DLD1 (cell line): ENCODE results near the gene TMEM273.

ENCODE experiments used
- in situ Hi-C: cut with HindIII; loops from 2 replicates; pipeline ENCODE4 v1.10.0; 2017; ENCODE audit warnings: low sequenced_read_pairs

The TMEM273 gene

DNA sequence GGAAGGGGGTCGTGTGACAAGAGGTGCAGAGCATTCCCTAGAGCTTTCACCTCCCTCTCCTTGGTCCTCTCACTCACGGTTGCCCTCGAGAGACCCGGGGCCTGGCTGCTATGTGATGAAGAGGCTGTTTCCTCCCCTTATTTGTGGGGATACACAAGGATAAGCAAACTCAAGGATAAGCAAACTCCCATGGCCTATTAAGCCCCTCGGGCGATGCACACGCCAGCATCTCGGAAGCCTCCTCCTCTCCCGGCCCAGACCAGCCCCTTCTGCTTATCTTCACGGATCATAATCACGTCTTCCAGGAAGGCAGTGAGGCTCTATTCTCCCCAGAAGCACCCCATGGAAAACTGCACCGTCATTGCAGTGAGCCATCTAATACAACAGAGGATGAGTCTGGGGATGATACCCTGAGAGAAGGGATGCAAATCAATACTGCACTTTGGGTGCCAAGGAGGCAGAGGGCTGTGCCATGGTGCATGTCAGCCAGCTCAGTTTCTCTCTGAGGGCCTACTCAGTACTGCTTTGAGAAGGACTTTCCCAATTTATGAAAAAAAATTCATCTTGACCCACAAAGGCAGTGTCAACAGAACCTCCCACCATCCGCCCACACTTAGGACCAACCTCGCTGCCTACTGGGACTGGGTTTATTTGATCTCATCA is 22.2 kb downstream of the TMEM273 start:
- in situ Hi-C loops: no loop called here

DNA sequence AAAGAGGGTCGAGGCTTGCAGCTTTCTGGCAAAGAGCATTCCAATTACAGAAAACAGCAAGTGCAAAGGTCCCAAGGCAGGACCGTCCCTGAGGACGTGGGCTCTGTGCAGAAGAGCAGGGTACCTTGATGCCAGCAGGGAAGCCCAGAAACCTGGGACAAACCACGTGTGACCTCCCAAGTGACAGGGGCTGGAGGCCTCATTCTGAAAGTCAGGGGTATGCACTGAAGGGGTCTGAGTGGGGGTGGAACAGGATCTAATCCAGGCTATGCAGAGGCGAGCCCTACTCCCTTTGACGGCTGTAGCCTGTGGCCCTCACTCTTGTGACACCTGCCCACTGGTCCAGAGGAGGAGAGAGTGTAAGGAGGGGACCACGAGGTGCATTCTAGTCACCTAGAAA is 22.9 kb downstream of the TMEM273 start:
- in situ Hi-C loops: no loop called here

DNA sequence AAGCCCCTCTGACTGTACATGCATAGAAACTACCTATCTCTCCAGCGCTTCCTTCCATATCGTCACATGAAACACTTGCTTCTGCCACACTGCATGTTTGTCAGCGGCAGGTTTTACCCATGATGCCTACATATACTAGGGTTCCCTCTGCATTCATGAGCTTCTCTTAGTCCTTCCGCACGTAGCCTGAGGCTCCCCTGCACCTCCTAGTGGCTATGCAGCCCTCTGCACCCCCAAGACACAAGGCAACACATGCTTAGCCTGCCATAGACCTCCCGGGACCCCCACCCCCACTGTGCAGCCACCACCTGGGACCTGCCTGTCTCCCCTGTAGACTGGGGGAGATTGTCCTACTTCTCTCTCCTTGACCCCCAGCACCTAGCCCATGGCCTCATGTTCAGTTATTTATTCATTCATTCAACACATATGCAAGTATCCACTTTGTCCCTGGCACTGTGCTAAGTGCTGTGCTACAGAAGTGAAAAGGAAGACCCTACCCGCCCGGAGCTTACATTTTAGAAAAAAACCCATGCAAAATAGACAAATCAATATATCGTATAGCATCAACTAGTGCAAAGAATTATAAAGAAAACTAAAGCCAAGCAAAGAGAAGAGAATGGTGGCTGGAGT is 23.5 kb downstream of the TMEM273 start:
- in situ Hi-C loops: no loop called here

DNA sequence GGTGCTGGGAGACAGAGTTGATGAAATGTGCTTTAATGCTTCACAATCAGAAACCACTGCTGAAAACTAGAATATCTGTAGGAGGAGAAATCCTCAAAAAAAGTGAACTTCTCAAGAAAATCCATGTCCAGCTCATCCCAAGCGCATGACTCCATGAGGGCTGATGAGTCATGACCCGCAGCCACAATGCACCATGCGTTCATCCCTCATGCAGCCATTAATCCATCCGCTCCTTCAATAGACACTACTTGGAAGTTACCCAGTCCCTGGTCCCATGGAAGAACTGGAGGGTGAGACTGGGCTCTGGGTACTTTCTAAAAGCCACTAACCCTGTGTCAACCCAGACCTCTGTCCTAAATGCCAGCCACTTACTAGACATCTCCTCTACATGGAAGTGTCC is 24.4 kb downstream of the TMEM273 start:
- in situ Hi-C loops: no loop called here

DNA sequence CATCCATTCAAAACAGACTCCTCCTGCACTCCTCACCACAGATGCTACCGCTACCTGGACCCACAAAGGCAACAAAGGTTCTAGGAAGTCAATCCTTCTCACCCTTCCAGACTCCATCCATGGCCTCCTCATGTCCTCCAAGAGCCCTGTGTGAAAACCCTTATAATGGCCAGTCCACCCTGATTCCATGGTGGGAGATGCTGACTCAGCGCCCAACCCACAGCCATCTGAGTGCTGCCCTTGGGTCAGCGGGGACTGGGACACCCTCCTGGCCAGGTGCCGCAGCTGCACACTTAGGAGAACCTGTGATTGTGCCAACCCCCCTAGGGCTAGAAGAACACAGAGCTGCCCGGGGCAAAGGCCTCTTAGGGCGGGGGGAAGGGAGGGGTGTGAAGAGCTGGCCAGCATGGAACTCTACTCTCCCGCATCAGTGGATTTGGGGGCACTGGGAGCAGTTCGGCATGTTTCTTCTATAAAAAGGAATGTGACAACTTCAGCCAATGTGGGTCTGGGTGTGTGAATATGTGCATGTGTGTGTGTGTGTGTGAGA is 25.4 kb downstream of the TMEM273 start:
- in situ Hi-C loops: no loop called here

DNA sequence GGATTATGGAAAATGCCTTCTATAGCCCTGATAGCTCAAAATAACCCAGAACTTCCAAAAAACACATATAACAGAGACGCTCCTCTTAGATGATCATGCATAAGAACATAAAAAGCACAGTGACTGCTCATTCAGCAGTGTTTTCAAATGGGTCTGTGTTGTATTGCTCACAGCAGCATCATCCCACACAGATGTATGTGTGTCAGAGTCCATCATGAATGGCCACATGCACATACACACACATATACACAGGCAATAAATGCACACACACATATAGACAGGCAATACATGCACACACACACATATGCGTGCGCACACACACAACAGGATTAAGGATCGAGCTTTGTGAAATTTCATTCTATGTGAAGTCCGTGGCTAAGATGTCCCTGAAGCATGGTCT is 26.1 kb downstream of the TMEM273 start:
- in situ Hi-C loops: no loop called here

DNA sequence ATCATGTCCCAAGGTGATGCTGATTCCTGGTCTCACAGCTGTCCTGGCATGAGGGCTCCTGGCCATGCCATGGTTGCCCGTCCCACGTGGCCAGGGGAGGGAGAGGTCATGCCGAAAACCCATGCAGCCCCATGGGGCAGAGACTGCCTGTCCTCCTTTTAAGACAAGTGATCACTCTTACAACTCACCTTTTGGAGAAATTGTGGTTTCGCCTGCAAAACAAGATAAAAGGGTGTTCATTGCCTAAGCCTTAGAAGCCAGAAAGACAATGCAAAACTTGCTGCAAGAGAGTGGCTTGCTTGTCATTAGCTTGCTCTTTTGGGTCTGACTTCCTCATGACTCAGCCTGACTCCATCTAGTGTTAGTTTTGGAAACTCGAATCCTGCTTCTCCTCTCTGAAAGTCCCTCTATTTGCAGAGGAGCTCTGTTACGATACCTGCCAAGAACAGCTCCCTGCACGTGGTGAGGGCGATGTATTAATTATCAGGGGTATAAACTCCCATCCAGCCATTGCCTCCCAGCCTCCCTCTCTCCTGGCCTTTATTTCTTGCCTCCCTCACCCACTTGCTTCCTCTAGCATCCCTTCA is 26.7 kb downstream of the TMEM273 start:
- in situ Hi-C loops: no loop called here

DNA sequence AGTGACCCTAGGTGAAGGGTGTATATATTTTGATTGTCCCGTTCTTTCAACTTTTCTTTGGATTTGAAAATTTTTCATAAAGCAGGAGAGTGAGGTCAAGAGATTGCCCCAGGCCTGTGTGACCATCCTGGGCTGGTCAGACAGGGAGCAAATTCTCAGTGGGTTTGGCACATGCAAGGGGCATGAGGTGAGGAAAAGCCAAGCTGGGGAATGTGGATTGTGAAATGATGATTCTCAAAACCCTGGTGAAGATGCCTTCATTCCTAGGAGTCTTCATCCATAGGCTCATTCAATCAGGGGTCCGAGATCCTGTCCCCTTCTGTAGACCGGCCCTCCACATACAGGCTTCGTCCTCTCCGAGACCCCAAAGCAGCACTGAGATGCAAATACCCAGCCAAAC is 27.4 kb downstream of the TMEM273 start:
- in situ Hi-C loops: no loop called here

DNA sequence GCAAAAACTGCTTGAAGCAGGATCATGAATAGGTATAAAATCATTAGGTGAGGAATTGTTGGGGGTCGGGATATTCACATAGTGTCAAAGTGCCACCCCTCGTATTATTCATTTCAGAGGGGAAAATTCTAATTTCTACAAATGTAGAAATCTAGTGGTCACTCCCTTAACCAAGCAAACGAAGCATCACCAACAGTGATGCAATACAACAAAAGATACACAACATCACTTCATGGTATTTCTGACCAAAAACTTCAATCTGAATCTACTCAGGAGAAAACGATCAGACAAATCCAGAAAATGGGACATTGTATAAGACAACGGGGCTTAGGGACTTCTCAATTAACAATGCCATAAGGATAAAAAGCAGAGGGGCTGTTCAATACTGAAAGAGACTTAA is 28.1 kb downstream of the TMEM273 start:
- in situ Hi-C loops: no loop called here

DNA sequence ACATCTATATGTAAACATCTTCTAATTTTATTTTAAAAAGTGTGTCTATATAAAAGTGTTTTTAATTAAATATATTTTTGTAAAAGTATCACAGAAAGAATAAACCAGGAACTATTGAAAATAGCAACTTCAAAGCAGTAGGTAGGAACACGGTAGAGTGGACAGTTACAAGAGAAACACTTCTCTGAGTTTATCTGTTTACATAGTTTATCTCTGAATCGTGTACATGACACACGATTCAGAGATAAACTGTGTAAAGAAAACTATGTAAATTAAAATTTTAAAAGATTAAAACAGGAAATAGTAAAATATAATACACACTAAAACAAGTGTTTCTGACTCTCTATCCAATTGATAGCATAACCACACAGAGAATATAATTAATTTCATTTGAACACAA is 29.3 kb downstream of the TMEM273 start:
- in situ Hi-C loops: no loop called here

DNA sequence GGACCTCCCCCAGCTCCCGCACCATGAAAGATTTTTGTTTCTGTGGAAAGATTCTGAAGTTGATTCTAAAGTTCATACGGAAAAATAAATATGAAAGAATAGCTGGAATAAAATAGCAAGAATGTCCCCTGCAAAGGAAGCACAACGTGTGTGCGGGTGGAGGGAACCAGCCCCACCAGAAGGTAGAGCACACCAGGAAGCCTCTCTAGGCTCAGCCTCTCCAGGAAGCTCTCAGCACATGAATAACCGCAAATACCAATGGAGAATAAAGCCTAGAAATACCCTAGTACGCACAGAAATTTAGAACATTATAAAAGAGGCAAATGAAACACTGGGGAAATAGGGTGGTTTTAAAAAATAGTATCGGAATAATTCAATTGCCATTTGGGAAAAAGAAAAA is 29.8 kb downstream of the TMEM273 start:
- in situ Hi-C loops: no loop called here

DNA sequence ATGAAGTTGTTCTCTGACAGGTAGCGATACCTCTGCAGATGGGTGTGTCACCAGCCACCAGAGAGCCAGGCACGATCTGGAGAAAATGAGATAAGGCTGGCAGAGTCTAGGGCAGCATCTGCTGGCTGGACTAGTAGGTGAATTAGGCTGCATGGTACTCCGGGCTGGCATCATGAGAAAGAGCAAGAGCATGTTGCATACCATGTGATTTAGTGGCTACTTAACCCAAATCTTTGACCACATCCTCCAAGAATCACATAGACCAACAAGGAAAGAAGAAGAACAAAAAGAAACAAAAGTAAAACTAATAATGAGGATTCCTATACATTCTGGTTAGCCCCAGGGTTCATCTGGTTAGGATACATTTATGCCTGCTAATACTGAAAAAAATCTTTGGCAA is 31.0 kb downstream of the TMEM273 start:
- in situ Hi-C loops: no loop called here

DNA sequence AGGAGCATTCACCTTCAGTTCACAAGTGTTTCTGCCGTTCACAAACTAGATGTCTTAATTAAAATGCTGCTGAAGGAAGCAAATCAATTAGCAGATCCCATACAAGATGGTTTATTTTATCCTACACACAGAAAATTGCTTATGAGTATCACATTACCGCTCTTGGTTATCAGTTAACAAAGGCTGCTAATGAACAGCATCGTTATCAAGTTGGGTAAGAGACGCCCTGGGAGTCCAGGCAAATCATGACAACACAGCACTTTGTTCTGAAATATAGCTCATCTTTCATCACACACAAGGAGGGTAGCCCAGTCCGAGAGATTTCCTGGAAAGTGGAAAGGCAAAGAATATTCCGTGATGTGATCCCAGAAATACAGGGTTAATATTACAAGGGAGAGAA is 33.5 kb downstream of the TMEM273 start:
- in situ Hi-C loops: no loop called here

DNA sequence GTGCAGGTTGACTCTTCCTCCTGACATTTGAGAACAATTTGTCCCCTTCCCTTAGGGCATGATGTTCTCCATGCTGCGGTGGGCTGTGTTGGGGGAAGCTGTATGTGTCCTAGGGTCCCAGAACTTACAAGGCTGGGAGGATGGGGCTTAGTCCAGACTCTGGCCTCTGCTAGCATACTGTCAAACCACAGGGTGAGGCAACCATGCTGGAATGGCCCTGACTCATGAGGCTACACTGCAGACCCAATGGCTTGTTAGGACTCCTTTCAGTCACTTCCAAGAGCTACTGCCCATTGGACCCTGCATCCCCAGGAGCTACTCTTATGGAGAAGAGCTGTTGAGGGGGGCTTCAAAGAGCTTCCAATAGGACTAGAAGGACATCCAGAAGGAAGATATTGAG is 34.2 kb downstream of the TMEM273 start:
- in situ Hi-C loops: no loop called here

DNA sequence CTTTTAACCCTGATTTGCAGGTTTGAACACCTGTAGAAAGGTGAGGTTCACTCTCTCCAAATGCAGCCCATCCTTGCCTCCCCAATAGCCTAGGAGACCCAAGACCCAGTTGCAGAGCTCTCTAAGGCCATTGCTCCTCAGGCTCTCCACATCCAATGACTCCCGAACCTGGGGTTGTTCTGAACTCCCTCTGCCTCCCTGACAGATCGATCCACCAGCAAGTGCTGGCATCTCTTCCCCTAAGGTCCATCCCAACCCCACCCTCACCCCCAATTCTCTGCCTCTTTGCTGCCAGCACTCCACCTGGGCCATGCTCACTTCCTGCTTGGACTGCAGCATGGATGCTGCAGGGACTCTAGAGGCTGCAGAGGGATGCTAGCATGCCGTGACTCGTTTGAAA is 35.1 kb downstream of the TMEM273 start:
- in situ Hi-C loops: no loop called here

DNA sequence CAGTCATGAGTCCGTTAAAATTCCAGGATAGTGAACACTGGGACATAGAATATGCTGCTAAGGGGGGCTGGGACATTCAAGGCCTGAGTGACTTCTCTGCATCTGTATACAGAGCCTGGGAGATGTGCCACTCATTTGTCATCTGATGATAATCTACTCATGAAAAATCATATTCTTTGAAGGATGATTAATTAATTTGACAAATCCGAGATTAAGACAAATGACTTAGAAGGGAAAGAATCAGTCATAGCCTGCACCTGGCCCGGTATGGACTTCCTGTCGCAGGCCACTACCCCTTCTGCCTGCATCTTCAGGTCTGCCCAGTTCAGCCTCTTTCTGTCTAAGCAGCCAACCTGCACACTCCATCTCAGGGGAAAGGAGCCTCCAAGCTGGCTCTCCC is 35.5 kb downstream of the TMEM273 start:
- in situ Hi-C loops: no loop called here

DNA sequence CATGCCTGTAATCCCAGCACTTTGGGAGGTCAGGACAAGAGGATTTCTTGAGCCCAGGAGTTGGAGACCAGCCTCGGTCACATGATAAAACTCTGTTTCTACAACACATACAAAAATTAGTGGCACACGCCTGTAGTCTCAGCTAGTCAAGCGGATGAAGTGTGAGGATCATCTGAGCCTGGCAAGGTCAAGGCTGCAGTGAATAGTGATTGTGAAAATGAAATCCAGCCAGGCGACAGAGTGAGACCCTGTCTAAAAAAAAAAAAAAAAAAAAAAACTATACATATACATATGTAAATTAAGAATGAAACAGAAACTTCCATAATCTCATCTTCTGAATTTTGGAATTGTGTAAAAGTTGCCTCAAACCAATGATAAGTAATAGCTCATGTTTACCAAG is 36.2 kb downstream of the TMEM273 start:
- in situ Hi-C loops: no loop called here

DNA sequence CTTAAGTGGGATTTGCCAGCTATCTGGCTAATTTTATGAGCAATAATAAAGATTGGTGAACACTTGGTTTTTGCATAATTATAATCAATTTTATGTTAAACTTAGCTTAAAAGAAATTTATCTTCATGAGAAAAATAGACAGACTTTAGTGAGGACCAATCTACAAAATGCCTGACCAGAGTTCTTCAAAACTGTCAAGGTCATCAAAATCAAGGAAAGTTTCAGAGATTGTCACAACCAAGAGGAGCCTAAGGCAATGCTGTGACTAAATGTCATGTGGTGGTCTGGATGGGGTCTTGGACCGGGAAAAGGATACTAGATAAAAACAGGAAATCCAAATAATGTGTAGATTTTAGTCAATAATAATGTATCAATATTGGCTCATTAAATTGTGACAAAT is 36.7 kb downstream of the TMEM273 start:
- in situ Hi-C loops: no loop called here

DNA sequence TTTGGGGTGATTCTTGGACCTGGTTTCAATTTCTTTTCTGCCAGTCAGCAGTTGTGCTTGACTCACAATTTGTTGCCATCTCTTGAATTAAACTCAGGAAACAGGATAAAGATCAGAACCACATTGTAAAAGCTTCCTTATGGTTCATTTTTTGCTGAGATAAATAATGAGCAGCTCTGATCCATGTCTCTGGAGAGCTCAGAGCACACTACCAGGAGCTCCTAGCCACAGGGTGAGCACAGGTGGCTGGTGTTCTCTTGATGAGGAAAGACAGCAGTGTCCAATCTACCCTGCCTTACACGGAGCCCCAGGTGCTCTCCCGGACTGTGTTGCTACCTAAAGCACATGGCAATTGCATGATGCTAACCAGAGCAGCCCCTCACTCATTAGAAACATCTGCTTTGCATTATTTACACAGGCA is 37.2 kb downstream of the TMEM273 start:
- in situ Hi-C loops: no loop called here

DNA sequence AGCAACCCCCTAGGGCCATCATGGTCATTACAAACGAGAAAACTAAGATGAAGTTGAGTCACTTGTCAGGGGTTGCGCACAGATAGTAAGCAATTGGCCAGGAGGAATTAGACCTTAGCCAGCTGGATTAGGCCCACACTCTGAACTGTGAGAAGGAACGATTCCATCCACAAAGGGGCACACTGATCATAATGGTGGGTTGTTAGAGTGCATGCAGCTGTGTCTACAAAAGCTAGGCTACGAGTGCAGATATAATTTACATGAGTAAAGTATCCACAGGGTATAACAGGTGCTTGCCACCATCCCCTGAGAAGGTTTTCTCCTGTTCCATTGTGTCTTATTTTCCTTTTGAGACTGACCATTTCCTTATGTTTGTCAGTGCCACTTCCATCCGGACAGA is 37.8 kb downstream of the TMEM273 start:
- in situ Hi-C loops: no loop called here

DNA sequence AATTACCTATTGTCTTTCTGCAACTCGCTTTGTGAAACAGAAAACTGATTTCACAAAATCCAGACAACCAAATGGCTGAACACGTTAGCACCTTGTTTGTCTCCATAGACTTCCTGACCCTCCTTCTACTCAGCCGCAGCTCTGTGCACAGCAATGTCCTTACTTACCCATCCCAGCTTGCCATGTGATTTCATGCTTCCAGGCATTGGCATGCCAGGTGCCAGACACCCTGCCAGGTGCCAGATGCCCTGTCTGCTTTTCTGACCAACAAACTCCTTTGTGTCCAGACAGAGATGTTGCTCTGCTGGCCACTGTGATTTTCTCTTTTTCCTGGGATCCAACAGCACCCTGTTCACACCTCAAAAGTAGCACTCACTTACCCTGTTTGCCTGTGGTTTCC is 38.3 kb downstream of the TMEM273 start:
- in situ Hi-C loops: no loop called here

DNA sequence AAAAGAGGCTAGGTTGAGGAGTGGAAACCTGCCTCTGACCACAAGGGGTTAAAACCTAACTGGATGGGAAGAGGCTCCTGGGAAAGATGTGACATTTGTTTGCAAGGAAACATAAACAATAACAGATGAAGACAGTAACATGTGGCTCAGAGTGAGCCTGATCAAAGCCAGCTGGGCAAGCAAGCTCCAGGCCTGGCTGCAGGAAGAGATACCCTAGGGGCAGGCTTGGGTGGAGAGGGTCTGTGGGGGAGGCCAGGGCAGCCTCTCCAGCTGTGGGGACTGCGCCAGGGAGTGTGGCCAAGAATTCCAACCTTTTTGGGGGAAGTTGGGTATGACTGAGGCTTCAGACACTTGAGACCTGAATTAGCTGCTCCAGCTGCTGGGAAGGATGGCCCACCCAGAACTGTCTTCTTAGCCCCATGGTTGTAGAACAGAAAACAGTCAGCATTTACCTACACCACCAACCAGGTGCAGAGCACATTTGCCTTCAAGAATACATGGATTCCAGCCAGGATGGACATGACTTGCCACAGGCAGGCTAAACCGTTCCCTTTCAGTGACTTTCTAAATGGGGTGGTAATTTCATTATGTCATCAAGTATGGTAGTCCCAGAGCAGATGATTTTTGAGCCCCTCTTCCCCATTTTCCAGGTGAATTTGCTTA is 44.0 kb downstream of the TMEM273 start:
- in situ Hi-C loops: no loop called here
